K562 (cell line): Measurements from ENCODE around the gene DOCK3. TPM values are rescaled to one million over a fixed set of nuclear protein-coding genes. Genes with fewer than 3 reads are reported as not detected.

Source experiments
- ATAC-seq: fragments of 200-7000 bp; cut with Tn5 transposase; 3 replicates; pipeline ENCODE4 v1.9.1; 2020; ENCODE audit warnings: moderate library complexity
- BruUV-seq: library from RNA; stranded (reverse); fragments of 400-500 nt; replicated peaks from 2 replicates; lab custom pipeline; 2021; lab: Mats Ljungman, UMichigan
- CTCF ChIA-PET: fragments of 300-600 bp; formaldehyde crosslinking; extraction: SDS; loops from one replicate; lab custom pipeline; 2021; ENCODE audit warnings: low intra/inter-chr PET ratio; lab: Yijun Ruan, JAX
- POLR2A ChIA-PET: fragments of 300-600, 350-650 bp; sonication (Branson Sonifier 250); formaldehyde crosslinking; extraction: SDS; loops from one replicate; lab custom pipeline; 2021; ENCODE audit warnings: antibody characterized with exemption, inconsistent platforms; lab: Yijun Ruan, JAX
- DNase-seq, 4 experiments: peaks; one replicate each; pipeline versions ENCODE4 v3.0.0 to v3.0.0-alpha.2; 2011 to 2018; ENCODE audit warnings: low spot score in 3 of 4, mixed read lengths in 3 of 4; ENCODE audit errors: extremely low read depth in 1 of 4
- FAIRE-seq: peaks from 2 replicates; lab custom pipeline; 2011; peaks lifted over from hg19 to GRCh38; lab: Jason Lieb, UNC
- H2AFZ ChIP-seq: 2 replicates; pipeline ENCODE4 v1.6.0; 2011; ENCODE audit warnings: low read depth, low read length, control low read depth, inconsistent platforms
- H3K27ac ChIP-seq: fragments of 200-600 bp; 3 replicates; pipeline ENCODE4 v1.8.0; 2011; ENCODE audit warnings: low read depth, mild to moderate bottlenecking, control low read depth, inconsistent platforms, low read length, moderate library complexity, mixed read lengths; ENCODE audit errors: extremely low read depth
- H3K27me3 ChIP-seq, 2 experiments: fragments of 300-600 bp in 1 of 2; 2 replicates in 1 of 2; 3 replicates in 1 of 2; pipeline versions ENCODE4 v1.6.0 to v1.8.0; 2011; ENCODE audit warnings: inconsistent platforms in 2 of 2, low read length in 2 of 2, mild to moderate bottlenecking in 1 of 2, mixed read lengths in 1 of 2, moderate library complexity in 1 of 2; ENCODE audit not compliant: control insufficient read depth in 2 of 2, insufficient read depth in 2 of 2
- H3K36me3 ChIP-seq: fragments of 300-600 bp; 3 replicates; pipeline ENCODE4 v1.8.0; 2011; ENCODE audit warnings: mild to moderate bottlenecking, low read length, inconsistent platforms; ENCODE audit not compliant: control insufficient read depth, insufficient read depth
- H3K4me1 ChIP-seq, 2 experiments: fragments of 200-600 bp in 1 of 2; replicated peaks in 1 of 2; 2 replicates in 1 of 2; 3 replicates in 1 of 2; pipeline versions ENCODE4 v1.5.1 to v1.8.0; 2011; ENCODE audit warnings: inconsistent platforms in 2 of 2, low read length in 2 of 2, mild to moderate bottlenecking in 1 of 2, mixed read lengths in 1 of 2, moderate library complexity in 1 of 2; ENCODE audit not compliant: control insufficient read depth in 2 of 2, insufficient read depth in 2 of 2
- H3K4me2 ChIP-seq: 2 replicates; pipeline ENCODE4 v1.6.1; 2011; ENCODE audit warnings: low read length, control low read depth, inconsistent platforms, mixed read lengths; ENCODE audit not compliant: insufficient read depth
- H3K4me3 ChIP-seq: fragments of 200-600 bp; sonication (generic), shearing (Covaris generic); 2 replicates; pipeline ENCODE4 v1.5.1; 2016; ENCODE audit warnings: control low read depth, inconsistent platforms
- H3K79me2 ChIP-seq: fragments of 200-600 bp; 3 replicates; pipeline ENCODE4 v1.8.0; 2011; ENCODE audit warnings: low read length, inconsistent platforms; ENCODE audit not compliant: control insufficient read depth, insufficient read depth
- H3K9ac ChIP-seq, 2 experiments: 2 replicates each; pipeline versions ENCODE4 v1.6.0 to v1.6.1; 2011; ENCODE audit warnings: low read depth in 2 of 2, low read length in 2 of 2, control low read depth in 1 of 2, inconsistent platforms in 1 of 2, mild to moderate bottlenecking in 1 of 2, mixed read lengths in 1 of 2; ENCODE audit not compliant: insufficient read depth in 1 of 2
- H3K9me1 ChIP-seq: one replicate; pipeline ENCODE4 v1.6.0; 2011; ENCODE audit warnings: inconsistent platforms, mild to moderate bottlenecking, low read length, moderate library complexity; ENCODE audit not compliant: control insufficient read depth, insufficient read depth
- H3K9me3 ChIP-seq: replicated peaks from 2 replicates; pipeline ENCODE4 v1.5.1; 2011; ENCODE audit warnings: low read depth, low read length, inconsistent platforms; ENCODE audit not compliant: control insufficient read depth, insufficient read depth
- H4K20me1 ChIP-seq: replicated peaks from 2 replicates; pipeline ENCODE4 v1.6.1; 2011; ENCODE audit warnings: low read length, inconsistent platforms, mixed read lengths; ENCODE audit not compliant: control insufficient read depth, insufficient read depth
- CHAMP1 ChIP-seq: fragments of 450-650 bp; IDR thresholded peaks from 2 replicates; pipeline ENCODE4 v1.6.1; 2016; ENCODE audit warnings: mild to moderate bottlenecking
- CHD1 ChIP-seq: fragments of 200-600 bp; sonication (generic); IDR thresholded peaks from one replicate; pipeline ENCODE4 v1.6.1; 2012; ENCODE audit warnings: mild to moderate bottlenecking, moderate library complexity, low read length, inconsistent platforms
- KLF6 ChIP-seq: fragments of 250-450 bp; sonication (Bioruptor Pico); IDR thresholded peaks from 2 replicates; pipeline ENCODE4 v1.4.0; 2020; ENCODE audit warnings: mild to moderate bottlenecking, moderate library complexity, borderline replicate concordance
- MEIS2 ChIP-seq: fragments of 450-650 bp; IDR thresholded peaks from 2 replicates; pipeline ENCODE4 v1.6.1; 2014; ENCODE audit warnings: mild to moderate bottlenecking; ENCODE audit not compliant: partially characterized antibody
- PTTG1 ChIP-seq: fragments of 450-650 bp; IDR thresholded peaks from 2 replicates; pipeline ENCODE4 v1.6.1; 2016; ENCODE audit warnings: low read depth, mild to moderate bottlenecking, missing genetic modification characterization, missing compliant biosample characterization
- ZBTB7A ChIP-seq: IDR thresholded peaks from 2 replicates; pipeline ENCODE4 v1.6.1; 2011; ENCODE audit warnings: low read depth, mild to moderate bottlenecking, low read length, moderate library complexity, borderline replicate concordance; ENCODE audit not compliant: control insufficient read depth
- ZEB2 ChIP-seq: fragments of 450-650 bp; IDR thresholded peaks from 2 replicates; pipeline ENCODE4 v1.6.1; 2016
- ZNF639 ChIP-seq, 2 experiments: fragments of 200-800 bp in 1 of 2; sonication (Bioruptor generic) in 1 of 2; sonication (generic) in 1 of 2; formaldehyde crosslinking in 1 of 2; IDR thresholded peaks in 1 of 2; conservative IDR thresholded peaks in 1 of 2; 2 replicates each; pipeline versions ENCODE4 v1.5.0 to v1.6.1; 2016 to 2020; ENCODE audit warnings: missing compliant biosample characterization in 1 of 2, missing genetic modification characterization in 1 of 2, missing genetic modification reagents in 1 of 2
- ZNF778 ChIP-seq: fragments of 450-650 bp; formaldehyde crosslinking; IDR thresholded peaks from 2 replicates; pipeline ENCODE4 v1.4.0; 2020; ENCODE audit warnings: mild to moderate bottlenecking, moderate library complexity
- in situ Hi-C: fragments of 300-500 bp; cut with MboI; formaldehyde crosslinking; loops from 4 replicates; pipeline ENCODE4 v1.15.0; 2018; ENCODE audit warnings: inconsistent platforms, mixed read lengths
- intact Hi-C: fragments of 100-400 bp; cut with micrococcal nuclease; formaldehyde crosslinking; loops from 2 replicates; pipeline ENCODE4 v1.14.2; 2022
- polyA plus RNA-seq, 8 experiments: library from polyadenylated mRNA; depleted of rRNA in 4 of 8; stranded (reverse) in 5 of 8; unstranded in 3 of 8; fragments of >200 nt; fragmentation: Nextera tagmentation in 2 of 8; fragmentation: Illumina TruSeq in 1 of 8; extraction: Ambion mirVana in 2 of 8; extraction: Trizol in 1 of 8; gene quantifications; 2 replicates each; pipeline versions ENCODE4 v1.2.1 to v1.2.3, GENCODE V29; 2011 to 2014; ENCODE audit warnings: inconsistent platforms in 1 of 8, missing spikeins in 1 of 8
- total RNA-seq, 7 experiments: library from RNA; depleted of rRNA in 6 of 7; stranded (reverse); fragments of >200 nt in 6 of 7; fragmentation: Illumina TruSeq in 2 of 7; extraction: Trizol in 2 of 7; gene quantifications; 2 replicates each; pipeline versions ENCODE4 v1.2.1 to v1.2.3, GENCODE V29; 2011 to 2021; ENCODE audit warnings: low replicate concordance in 1 of 7
- TF ChIP-seq, protein P1 (sequence below): IDR thresholded peaks from 2 replicates; pipeline ENCODE4 v1.6.1; 2012; ENCODE audit warnings: low read depth, low read length, improper control_type of control experiment, borderline replicate concordance
- TF ChIP-seq, protein P2 (sequence below): sonication (generic); formaldehyde crosslinking; IDR thresholded peaks from 2 replicates; pipeline ENCODE4 v1.9.0; 2022; ENCODE audit warnings: mild to moderate bottlenecking, missing genetic modification reagents

The DOCK3 gene
- total and polyA plus RNA-seq, 9 of the 15 experiments (the other 6 are each of a cell fraction or from before 2014, with no cell fraction given), result under 0.01 to 0.03 (median 0.01) TPM; not detected in 4

DNA sequence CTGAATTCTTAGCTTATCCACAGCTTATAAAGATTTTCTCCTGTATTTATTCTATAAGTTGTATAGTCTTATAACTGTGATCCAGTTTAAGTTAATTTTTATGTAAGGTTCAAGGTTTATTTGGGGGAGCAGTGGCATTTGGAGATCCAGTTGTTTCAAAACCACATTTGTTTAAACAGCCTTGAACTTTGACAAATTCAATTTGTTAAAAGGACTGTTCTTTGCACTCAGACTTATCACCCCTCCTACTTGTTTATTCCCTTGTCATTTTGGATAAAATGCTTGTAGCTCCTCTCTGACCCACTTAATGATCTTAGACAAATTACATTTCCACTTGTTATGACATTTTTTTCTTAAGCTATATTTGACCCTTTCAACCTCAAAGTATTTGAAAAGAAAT lies 327.8 kb downstream of the DOCK3 start:
- ATAC-seq (no peak), FAIRE-seq (no peak), DNase-seq (no peak)
- intact Hi-C loops (no loop called here), in situ Hi-C loops (no loop called here)
- Histone ChIP-seq H2AFZ (no peak overlapping the region), H3K36me3 (no peaks in the 10 kb centered on the region), H3K27me3 (no peaks in the 10 kb centered on the region), H3K9ac (no peak overlapping the region), H3K79me2 (no peaks in the 10 kb centered on the region), H3K9me1 (no peaks in the 10 kb centered on the region), H3K4me1 (no peaks in the 10 kb centered on the region), H3K4me3 (no peak overlapping the region), H4K20me1 (no peaks in the 10 kb centered on the region), H3K27ac (no peak overlapping the region), H3K4me2 (no peak overlapping the region), H3K9me3 (no peaks in the 10 kb centered on the region)
- CTCF ChIA-PET, result no interaction called here
- no TSS peak for BruUV-seq
- POLR2A ChIA-PET, result no interaction called here
- TF ChIP-seq KLF6 (CRISPR knock-in tag) (no peak), CHAMP1 (no peak), ZNF639 (CRISPR knock-in tag; conservative IDR thresholded peaks at IDR 0.05 in 1 of 2, IDR thresholded peaks at IDR 0.05 in 1 of 2) (no peak), MEIS2 (no peak), PTTG1 (tag) (no peak), ZNF778 (CRISPR knock-in tag) (no peak), CHD1 (no peak), ZBTB7A (no peak), ZEB2 (no peak)
- TF ChIP-seq, protein P1, sequence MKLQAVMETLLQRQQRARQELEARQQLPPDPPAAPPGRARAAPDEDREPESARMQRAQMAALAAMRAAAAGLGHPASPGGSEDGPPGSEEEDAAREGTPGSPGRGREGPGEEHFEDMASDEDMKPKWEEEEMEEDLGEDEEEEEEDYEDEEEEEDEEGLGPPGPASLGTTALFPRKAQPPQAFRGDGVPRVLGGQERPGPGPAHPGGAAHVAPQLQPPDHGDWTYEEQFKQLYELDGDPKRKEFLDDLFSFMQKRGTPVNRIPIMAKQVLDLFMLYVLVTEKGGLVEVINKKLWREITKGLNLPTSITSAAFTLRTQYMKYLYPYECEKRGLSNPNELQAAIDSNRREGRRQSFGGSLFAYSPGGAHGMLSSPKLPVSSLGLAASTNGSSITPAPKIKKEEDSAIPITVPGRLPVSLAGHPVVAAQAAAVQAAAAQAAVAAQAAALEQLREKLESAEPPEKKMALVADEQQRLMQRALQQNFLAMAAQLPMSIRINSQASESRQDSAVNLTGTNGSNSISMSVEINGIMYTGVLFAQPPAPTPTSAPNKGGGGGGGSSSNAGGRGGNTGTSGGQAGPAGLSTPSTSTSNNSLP, result no peak
- TF ChIP-seq, protein P2, sequence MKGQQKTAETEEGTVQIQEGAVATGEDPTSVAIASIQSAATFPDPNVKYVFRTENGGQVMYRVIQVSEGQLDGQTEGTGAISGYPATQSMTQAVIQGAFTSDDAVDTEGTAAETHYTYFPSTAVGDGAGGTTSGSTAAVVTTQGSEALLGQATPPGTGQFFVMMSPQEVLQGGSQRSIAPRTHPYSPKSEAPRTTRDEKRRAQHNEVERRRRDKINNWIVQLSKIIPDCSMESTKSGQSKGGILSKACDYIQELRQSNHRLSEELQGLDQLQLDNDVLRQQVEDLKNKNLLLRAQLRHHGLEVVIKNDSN (CRISPR knock-in tag), result no peak
